ENCODE data around the gene DOCK4.

Gene DOCK4

DNA sequence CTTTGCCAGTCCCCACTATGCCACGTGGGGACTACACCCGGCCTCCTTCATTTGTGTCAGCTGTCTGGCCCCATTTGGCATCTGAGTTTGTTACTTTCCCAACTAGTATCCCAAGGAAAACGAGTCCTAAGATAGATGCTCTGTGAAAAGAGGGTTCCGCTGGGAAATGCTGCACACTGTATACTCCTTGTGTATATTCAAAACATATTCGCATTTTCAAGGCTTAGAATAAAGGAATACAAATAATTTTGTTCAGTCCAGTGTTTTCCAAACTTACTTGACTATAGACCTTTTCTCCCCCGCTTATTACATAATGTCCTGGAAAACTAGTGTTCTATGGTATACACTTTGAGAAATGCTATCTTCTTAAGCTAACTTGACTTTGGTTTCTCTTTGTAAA lies 476.1 kb downstream of the DOCK4 start:
- Histone ChIP-seq H3K27ac (ENCODE audit: low read length) (no peak overlapping the region), H3K4me1 (ENCODE audit: control insufficient read depth, insufficient read depth, low read length) (no peaks in the 10 kb centered on the region; the same call in 1 of the 2 replicates), H3K27me3 (ENCODE audit: control insufficient read depth, insufficient read depth, low read length) (no peaks in the 10 kb centered on the region), H3K36me3 (ENCODE audit: control insufficient read depth, insufficient read depth, low read length) (no peaks in the 10 kb centered on the region), H3K9me3 (ENCODE audit: control insufficient read depth, insufficient read depth, low read length) (no peaks in the 10 kb centered on the region), H3K4me3 (ENCODE audit: low read length) (no peak overlapping the region)
- no peak for DNase-seq (ENCODE audit: low read depth, low spot score)
- no CpG with 5 or more reads among the region's 6 CpGs for WGBS (ENCODE audit: insufficient coverage, insufficient read length)

DNA sequence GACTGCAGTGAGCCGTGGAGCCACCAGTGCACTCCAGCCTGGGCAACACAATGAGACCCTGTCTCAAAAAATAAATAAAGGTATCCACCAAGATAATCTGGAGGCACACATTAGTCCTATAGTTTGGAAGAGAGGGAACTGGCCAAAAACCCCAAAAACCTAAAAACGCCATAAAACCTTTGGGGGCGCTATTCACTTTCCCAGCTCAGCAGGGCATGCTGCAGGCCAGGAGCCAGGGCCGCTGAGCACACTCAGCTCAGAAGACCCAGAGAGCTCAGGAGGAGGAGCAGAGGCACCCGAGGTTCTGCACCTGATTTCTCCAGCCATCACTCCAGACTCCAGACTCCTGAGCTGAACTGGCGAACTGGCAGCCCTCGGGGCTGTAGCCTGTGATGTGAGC lies 476.7 kb downstream of the DOCK4 start:
- Histone ChIP-seq H3K9me3 (ENCODE audit: control insufficient read depth, insufficient read depth, low read length) (no peaks in the 10 kb centered on the region), H3K4me3 (ENCODE audit: low read length) (no peak overlapping the region), H3K4me1 (ENCODE audit: control insufficient read depth, insufficient read depth, low read length) (no peaks in the 10 kb centered on the region; the same call in 1 of the 2 replicates), H3K27ac (ENCODE audit: low read length) (no peak overlapping the region), H3K27me3 (ENCODE audit: control insufficient read depth, insufficient read depth, low read length) (no peaks in the 10 kb centered on the region), H3K36me3 (ENCODE audit: control insufficient read depth, insufficient read depth, low read length) (no peaks in the 10 kb centered on the region)
- no CpG with 5 or more reads among the region's 7 CpGs for WGBS (ENCODE audit: insufficient coverage, insufficient read length)
- DNase-seq (ENCODE audit: low read depth, low spot score), result no peak

DNA sequence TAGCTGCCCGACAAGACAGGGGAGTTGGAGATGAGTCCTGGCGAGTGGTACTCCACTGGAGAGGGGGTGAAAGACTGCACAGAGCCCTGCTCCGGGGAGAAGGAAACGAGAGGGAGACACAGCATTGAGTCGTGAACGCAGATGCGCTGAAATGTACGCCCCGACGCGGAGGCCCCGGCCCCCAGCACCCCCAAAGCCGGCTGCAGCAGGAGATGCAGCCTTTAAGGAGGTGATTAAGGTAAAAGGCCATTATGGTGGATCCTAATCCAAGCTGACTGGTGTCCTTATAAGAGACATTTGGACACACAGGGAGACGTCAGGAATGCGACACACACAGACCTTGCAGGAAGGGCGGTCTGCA lies 477.6 kb downstream of the DOCK4 start:
- Histone ChIP-seq H3K4me1 (ENCODE audit: control insufficient read depth, insufficient read depth, low read length) (no peaks in the 10 kb centered on the region; the same call in 1 of the 2 replicates), H3K36me3 (ENCODE audit: control insufficient read depth, insufficient read depth, low read length) (no peaks in the 10 kb centered on the region), H3K4me3 (ENCODE audit: low read length) (no peak overlapping the region), H3K27me3 (ENCODE audit: control insufficient read depth, insufficient read depth, low read length) (no peaks in the 10 kb centered on the region), H3K27ac (ENCODE audit: low read length) (no peak overlapping the region), H3K9me3 (ENCODE audit: control insufficient read depth, insufficient read depth, low read length) (no peaks in the 10 kb centered on the region)
- no peak for DNase-seq (ENCODE audit: low read depth, low spot score)
- no CpG with 5 or more reads among the region's 16 CpGs for WGBS (ENCODE audit: insufficient coverage, insufficient read length)

DNA sequence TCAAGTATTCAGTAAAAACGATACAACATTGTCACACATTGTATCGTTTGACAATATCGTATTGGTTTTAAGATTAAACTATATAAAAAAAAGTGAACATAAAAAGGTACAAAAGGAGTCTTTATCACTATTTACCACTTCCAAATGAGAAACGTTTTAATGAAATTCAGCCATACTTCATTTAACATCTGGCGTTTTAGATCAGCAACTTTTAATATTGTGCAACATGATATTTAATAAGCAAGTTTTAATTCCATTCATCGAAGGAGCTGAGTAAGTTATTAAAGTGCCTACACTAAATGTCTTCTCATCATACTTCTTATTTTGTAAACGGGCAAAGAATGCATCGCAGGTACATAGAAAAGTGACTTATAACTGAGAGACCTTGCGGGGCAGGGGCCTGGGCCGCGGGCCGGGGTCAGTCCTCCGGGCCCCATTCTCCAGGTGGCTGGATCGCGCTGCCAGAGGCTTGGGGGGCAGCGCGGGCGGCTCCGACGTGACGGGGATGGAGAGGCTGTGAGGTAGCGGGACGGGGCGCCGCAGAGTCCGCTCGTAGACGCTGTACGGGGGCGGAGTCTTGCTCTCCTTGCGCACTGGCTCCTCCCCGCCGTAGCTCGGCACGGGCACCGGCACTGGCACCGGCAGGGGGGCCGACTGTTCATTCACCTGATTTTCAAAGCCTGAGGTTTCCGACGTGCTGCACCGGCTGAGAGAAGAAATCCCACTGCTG lies 478.1 kb downstream of the DOCK4 start:
- no peak overlapping the region for H3K27ac ChIP-seq (ENCODE audit: low read length)
- WGBS (ENCODE audit: insufficient coverage, insufficient read length), result no CpG with 5 or more reads among the region's 41 CpGs
- no peaks in the 10 kb centered on the region for H3K36me3 ChIP-seq (ENCODE audit: control insufficient read depth, insufficient read depth, low read length)
- no peaks in the 10 kb centered on the region for H3K9me3 ChIP-seq (ENCODE audit: control insufficient read depth, insufficient read depth, low read length)
- H3K4me3 ChIP-seq (ENCODE audit: low read length), result no peak overlapping the region
- no peaks in the 10 kb centered on the region; the same call in 1 of the 2 replicates for H3K4me1 ChIP-seq (ENCODE audit: control insufficient read depth, insufficient read depth, low read length)
- DNase-seq (ENCODE audit: low read depth, low spot score), result no peak
- no peaks in the 10 kb centered on the region for H3K27me3 ChIP-seq (ENCODE audit: control insufficient read depth, insufficient read depth, low read length)

DNA sequence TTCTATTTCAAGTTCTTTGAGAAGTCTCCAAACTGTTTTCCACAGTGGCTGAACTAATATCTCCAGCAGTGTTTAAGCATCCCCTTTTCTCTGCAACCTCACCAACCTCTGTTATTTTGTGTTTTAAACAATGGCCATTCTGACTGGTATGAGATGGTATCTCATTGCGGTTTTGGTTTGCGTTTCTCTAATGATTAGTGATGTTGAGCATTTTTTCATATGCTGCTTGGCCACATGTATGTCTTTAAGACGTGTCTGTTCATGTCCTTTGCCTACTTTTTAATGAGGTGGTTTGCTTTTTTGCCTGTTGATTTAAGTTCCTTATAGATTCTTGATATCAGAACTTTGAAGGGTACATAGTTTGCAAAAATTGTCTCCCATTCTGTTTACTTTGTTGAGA lies 487.3 kb downstream of the DOCK4 start:
- WGBS (ENCODE audit: insufficient coverage, insufficient read length), result no CpG with 5 or more reads among the region's 3 CpGs
- no peaks in the 10 kb centered on the region for H3K9me3 ChIP-seq (ENCODE audit: control insufficient read depth, insufficient read depth, low read length)
- no peak overlapping the region for H3K4me3 ChIP-seq (ENCODE audit: low read length)
- DNase-seq (ENCODE audit: low read depth, low spot score), result no peak
- H3K4me1 ChIP-seq (ENCODE audit: control insufficient read depth, insufficient read depth, low read length), result no peaks in the 10 kb centered on the region
- no peaks in the 10 kb centered on the region for H3K36me3 ChIP-seq (ENCODE audit: control insufficient read depth, insufficient read depth, low read length)
- no peak overlapping the region for H3K27ac ChIP-seq (ENCODE audit: low read length)
- H3K27me3 ChIP-seq (ENCODE audit: control insufficient read depth, insufficient read depth, low read length), result no peaks in the 10 kb centered on the region

DNA sequence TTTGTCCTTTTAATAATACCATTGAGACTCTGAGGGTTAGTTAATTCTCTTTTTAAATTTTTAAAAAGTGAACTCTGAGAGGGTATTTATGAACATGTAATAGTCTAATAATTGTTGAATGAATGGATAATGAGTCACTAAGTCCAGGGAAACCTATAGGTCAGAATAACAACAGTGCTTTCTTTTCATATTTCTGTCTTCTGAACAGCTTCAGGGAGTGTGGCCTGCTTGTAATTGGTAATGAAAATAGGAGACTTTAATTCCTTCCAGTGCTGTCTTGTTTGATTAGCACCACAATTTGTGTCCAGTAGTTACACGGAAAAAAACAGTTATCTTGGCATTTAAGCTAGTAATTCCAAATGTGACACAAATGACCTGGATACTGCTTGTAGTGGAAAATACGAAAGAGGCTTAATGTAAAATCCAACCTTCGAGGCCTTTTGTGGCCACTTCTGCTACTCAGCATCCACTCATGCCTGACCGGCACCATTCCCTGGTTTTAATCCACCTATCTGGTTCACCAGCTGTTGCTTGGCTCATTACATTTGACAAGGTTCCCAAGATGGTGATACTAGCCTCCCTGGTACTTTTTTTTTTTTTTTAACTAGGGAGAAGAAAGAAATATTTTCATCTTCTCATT lies 494.7 kb downstream of the DOCK4 start:
- no peaks in the 10 kb centered on the region for H3K27me3 ChIP-seq (ENCODE audit: control insufficient read depth, insufficient read depth, low read length)
- DNase-seq (ENCODE audit: low read depth, low spot score), result no peak
- no peak overlapping the region for H3K4me3 ChIP-seq (ENCODE audit: low read length)
- H3K9me3 ChIP-seq (ENCODE audit: control insufficient read depth, insufficient read depth, low read length), result no peaks in the 10 kb centered on the region
- H3K4me1 ChIP-seq (ENCODE audit: control insufficient read depth, insufficient read depth, low read length), result no peaks in the 10 kb centered on the region
- H3K36me3 ChIP-seq (ENCODE audit: control insufficient read depth, insufficient read depth, low read length), result no peaks in the 10 kb centered on the region
- WGBS (ENCODE audit: insufficient coverage, insufficient read length), result no CpG with 5 or more reads among the region's 4 CpGs
- no peak overlapping the region for H3K27ac ChIP-seq (ENCODE audit: low read length)

DNA sequence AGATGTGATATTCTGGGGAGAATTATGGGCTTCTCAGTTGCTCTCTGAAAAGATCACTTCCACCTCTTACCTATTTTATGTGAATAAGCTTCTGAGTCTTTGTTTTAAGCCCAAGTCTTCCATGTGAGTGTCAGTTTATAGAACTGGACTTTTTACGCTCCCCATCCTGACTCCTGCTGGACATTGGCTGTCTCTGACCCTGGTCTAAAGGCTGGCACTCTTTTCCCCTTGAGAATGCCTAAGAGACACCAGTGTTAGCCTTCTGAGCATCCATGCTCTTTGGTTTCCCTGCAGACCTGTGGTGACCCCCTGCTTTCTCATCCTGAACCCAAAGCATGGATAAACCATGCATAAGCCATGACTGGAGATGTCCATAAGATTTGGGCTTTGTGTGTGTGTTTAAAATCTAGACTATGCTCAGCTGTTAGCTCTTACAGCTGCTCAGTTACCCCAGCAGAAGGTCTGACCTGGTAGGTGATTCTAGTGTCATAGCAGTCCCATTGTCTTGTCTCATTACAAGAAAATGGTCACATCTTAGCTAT lies 495.3 kb downstream of the DOCK4 start:
- DNase-seq (ENCODE audit: low read depth, low spot score), result no peak
- no peak overlapping the region for H3K27ac ChIP-seq (ENCODE audit: low read length)
- H3K4me1 ChIP-seq (ENCODE audit: control insufficient read depth, insufficient read depth, low read length), result no peaks in the 10 kb centered on the region
- H3K4me3 ChIP-seq (ENCODE audit: low read length), result no peak overlapping the region
- no peaks in the 10 kb centered on the region for H3K36me3 ChIP-seq (ENCODE audit: control insufficient read depth, insufficient read depth, low read length)
- no peaks in the 10 kb centered on the region for H3K27me3 ChIP-seq (ENCODE audit: control insufficient read depth, insufficient read depth, low read length)
- no CpG with 5 or more reads among the region's 1 CpG for WGBS (ENCODE audit: insufficient coverage, insufficient read length)
- no peaks in the 10 kb centered on the region for H3K9me3 ChIP-seq (ENCODE audit: control insufficient read depth, insufficient read depth, low read length)

DNA sequence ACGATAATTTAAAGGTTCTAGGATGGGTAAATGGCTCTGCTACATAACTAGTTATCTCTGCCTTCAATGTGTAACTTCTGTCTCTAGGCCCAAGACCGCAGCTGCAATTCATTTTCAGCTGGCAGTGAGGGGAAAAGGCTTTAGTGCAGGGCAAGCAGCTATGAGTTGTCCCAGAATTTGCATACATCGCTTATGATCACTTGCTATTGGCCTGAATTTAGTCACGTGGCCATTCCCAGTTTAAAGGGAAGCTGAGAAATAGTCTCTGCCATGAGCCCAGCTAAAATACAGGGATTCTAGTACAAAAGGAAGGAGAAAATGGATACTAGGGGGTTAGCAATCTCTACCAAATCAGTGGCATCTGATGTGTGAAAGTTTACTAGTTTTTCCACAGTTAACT lies 498.1 kb downstream of the DOCK4 start:
- H3K4me1 ChIP-seq (ENCODE audit: control insufficient read depth, insufficient read depth, low read length), result no peaks in the 10 kb centered on the region
- WGBS (ENCODE audit: insufficient coverage, insufficient read length), result no CpG with 5 or more reads among the region's 4 CpGs
- no peak overlapping the region for H3K4me3 ChIP-seq (ENCODE audit: low read length)
- H3K27me3 ChIP-seq (ENCODE audit: control insufficient read depth, insufficient read depth, low read length), result no peaks in the 10 kb centered on the region
- H3K9me3 ChIP-seq (ENCODE audit: control insufficient read depth, insufficient read depth, low read length), result no peaks in the 10 kb centered on the region
- H3K27ac ChIP-seq (ENCODE audit: low read length), result no peak overlapping the region
- no peak for DNase-seq (ENCODE audit: low read depth, low spot score)
- H3K36me3 ChIP-seq (ENCODE audit: control insufficient read depth, insufficient read depth, low read length), result no peaks in the 10 kb centered on the region

DNA sequence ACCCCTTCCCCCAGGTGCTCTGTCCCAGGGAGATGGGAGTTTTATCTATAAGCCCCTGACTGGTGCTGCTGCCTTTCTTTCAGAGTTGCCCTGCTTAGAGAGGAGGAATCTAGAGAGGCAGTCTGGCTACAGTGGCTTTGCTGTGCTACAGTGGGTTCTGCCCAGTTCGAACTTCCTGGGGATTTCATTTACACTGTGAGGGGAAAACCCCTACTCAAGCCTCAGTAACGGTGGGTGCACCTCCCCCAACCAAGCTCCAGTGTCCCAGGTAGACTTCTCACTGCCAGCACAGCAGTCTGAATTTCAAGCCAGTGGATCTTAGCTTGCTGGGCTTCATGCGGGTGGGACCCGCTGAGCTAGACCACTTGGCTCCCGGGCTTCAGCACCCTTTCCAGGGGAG lies 500.4 kb downstream of the DOCK4 start:
- no peaks in the 10 kb centered on the region for H3K9me3 ChIP-seq (ENCODE audit: control insufficient read depth, insufficient read depth, low read length)
- no peak for DNase-seq (ENCODE audit: low read depth, low spot score)
- H3K27ac ChIP-seq (ENCODE audit: low read length), result no peak overlapping the region
- no peaks in the 10 kb centered on the region for H3K4me1 ChIP-seq (ENCODE audit: control insufficient read depth, insufficient read depth, low read length)
- no peaks in the 10 kb centered on the region for H3K27me3 ChIP-seq (ENCODE audit: control insufficient read depth, insufficient read depth, low read length)
- no peak overlapping the region for H3K4me3 ChIP-seq (ENCODE audit: low read length)
- no CpG with 5 or more reads among the region's 5 CpGs for WGBS (ENCODE audit: insufficient coverage, insufficient read length)
- no peaks in the 10 kb centered on the region for H3K36me3 ChIP-seq (ENCODE audit: control insufficient read depth, insufficient read depth, low read length)

DNA sequence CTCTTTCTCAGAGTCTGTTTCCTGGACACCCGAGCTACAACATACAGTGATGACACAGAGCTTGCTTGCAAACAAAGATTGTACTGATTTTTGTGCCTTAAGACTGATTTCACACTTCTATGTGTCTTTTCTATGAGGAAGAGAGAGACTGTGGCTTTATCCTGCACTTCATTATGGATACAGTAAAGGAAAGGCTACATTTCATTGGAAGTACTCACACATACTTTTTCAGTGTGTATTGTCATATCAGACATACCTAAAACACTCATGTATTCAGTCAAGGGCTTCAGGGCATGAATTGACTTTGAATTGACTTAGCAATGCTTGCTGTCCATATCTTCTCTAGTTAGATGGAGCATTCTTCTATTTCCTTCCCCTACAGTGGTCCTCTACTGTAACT lies 508.4 kb downstream of the DOCK4 start:
- Histone ChIP-seq H3K27me3 (ENCODE audit: control insufficient read depth, insufficient read depth, low read length) (no peaks in the 10 kb centered on the region), H3K4me3 (ENCODE audit: low read length) (no peak overlapping the region), H3K36me3 (ENCODE audit: control insufficient read depth, insufficient read depth, low read length) (no peaks in the 10 kb centered on the region), H3K9me3 (ENCODE audit: control insufficient read depth, insufficient read depth, low read length) (no peaks in the 10 kb centered on the region), H3K27ac (ENCODE audit: low read length) (no peak overlapping the region), H3K4me1 (ENCODE audit: control insufficient read depth, insufficient read depth, low read length) (no peaks in the 10 kb centered on the region)
- WGBS (ENCODE audit: insufficient coverage, insufficient read length), result no CpG with 5 or more reads among the region's 1 CpG
- DNase-seq (ENCODE audit: low read depth, low spot score), result no peak

DNA sequence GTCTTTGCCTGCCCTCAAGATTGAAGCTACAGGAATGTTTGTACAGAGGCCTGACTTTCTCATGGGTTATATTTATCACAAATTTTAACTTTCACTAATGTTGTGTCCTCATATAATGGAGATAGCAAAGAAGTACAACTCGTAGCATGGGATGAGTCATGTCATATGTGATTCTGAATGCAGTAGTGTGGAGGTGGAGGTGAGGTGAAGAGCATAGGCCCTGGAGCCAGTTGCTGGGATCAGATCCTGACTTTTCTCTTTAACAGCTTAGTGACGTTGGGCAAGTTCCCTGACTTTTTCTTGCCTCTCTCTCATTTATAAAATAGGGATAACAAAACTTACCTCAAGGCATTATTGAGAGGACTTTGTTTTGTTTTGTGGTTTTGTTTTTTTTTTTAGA lies 511.8 kb downstream of the DOCK4 start:
- DNase-seq (ENCODE audit: low read depth, low spot score), result no peak
- Histone ChIP-seq H3K4me3 (ENCODE audit: low read length) (no peak overlapping the region), H3K9me3 (ENCODE audit: control insufficient read depth, insufficient read depth, low read length) (no peaks in the 10 kb centered on the region), H3K27ac (ENCODE audit: low read length) (no peak overlapping the region), H3K4me1 (ENCODE audit: control insufficient read depth, insufficient read depth, low read length) (no peaks in the 10 kb centered on the region), H3K27me3 (ENCODE audit: control insufficient read depth, insufficient read depth, low read length) (no peaks in the 10 kb centered on the region), H3K36me3 (ENCODE audit: control insufficient read depth, insufficient read depth, low read length) (no peaks in the 10 kb centered on the region)
- no CpG with 5 or more reads among the region's 2 CpGs for WGBS (ENCODE audit: insufficient coverage, insufficient read length)

Data from iPS DF 6.9 (cell line).